GM21529 (cell line): Measurements from ENCODE around the gene TSSK2.

ENCODE experiments used
- ATAC-seq: cut with Tn5 transposase; IDR thresholded peaks from one replicate; pipeline ENCODE4 v1.9.1; 2021; ENCODE audit not compliant: unreplicated experiment

Gene TSSK2

DNA sequence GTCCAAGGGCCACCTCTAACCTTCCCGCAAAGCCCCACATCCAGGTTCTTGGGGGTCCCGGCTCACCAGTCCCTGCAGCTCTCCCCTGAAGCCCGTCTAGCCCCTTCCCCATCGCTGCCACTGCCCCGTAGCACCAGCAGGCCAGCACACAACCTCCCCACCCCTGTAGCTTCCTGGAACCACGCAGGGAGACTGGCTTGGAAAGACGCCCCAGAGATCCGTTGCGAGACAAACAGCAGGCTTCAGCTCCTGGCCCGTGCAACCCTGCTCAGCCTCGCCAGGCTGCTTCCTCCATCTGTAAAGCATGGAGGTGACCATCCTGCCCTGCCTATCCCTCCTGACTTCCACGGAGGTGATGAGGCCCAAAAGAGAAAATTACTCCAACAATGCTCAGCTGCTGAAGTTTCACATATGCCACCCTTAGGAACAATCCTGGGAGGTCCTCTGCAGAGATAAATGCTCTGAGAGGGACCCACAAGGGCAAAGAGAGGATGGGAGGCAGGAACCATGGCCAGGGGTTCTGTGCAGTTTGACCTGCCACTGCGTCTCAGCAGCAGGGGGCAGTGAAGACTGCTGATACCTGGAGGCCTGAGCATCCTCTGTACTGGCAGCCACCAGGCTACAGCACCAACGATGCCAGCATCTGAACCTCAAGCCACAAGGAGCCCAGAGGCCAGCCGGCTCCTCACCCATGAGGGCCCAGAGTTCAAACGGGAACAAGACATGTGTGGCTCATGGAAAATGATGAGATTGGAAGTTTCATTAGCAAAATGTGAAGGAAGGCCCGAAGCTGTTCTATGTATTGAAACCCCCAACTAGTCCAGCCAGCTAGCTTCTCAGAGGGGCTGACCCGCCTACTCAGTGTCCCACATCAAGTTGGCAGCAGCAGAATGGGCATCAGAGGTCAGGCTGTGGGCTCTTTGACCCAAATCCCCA is 25.0 kb upstream of the TSSK2 start:
- ATAC-seq: no peak

GRCh38 chr22:19106886-19107729 is 24.0 kb upstream of the TSSK2 start:
- no peak for ATAC-seq

DNA sequence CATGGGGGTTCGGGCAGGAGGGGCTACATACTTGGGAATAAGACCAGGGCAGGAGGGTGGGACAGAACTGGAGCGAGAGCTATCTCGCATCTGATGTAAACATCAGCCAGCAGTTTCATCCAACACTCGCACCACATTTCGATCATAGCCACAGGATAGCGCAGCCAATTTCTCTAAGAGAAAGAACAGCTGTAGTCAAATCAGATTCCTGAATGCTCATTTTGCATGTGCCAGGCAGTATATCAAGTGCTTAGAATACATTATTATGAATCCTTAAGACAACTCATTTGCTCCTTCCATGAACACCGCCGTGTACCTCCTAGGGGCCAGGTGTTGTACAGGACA is 23.4 kb upstream of the TSSK2 start:
- no peak for ATAC-seq

- no peak for ATAC-seq
These were observed 22.3 kb upstream of the TSSK2 start for GRCh38 chr22:19108807-19109197.

DNA sequence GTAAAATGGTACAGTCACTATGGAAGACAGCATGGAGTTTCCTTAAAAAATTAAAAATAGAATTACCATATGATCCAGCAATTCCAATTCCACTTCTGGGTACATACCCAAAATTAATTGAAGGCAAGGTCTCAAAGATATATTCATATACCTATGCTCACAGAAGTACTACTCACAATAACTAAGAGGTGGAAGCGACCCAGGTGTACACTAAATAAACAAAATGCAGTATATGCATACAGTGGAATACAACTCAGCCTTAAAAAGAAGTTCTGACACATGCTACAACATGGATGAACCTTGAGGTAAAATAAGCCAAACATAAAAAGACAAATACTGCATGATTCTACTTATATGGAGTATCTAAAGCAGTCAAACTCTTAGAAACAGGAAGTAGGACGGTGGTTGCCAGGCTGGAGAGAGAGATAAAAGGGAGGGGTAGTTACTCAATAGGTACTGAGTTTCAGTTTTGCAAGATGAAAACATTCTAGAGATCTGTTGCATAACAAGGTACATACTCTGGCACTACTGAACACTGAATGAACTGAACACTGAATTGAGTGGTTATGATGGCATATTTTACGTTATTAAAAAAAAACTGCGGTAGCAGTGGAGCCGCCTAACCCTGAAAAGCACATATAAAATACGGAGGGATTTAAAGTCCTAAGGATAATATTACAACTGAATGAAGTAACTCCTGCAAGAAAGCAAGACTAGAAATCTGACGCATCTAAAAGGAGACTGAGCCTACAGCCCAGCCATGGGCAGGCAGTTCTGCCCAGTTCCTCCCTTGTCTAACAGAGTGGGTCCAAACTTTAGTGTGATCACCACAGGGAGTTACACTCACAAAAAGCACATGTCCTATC is 21.7 kb upstream of the TSSK2 start:
- peak; percentile 88 for ATAC-seq

- ATAC-seq: no peak
These were observed 21.0 kb upstream of the TSSK2 start for GRCh38 chr22:19110064-19110458.

DNA sequence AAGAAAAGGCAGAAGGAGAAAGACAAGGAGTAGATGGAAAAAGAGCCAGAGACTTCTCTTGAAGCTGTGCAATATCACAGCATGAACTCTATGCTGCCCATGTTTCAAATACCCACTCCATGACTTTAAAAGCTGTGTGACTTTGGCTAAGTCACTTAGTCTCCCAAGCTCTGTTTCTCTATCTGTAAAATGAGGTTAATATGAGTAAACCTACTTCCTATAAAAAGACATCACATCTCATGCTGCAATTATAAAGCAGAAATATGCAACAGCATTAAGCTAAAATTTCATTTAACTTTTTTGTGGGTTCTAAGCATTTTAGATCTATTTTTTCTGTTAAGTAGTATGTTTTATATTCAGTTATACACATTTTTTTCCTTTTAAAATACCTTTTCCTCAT is 20.5 kb upstream of the TSSK2 start:
- ATAC-seq: no peak

DNA sequence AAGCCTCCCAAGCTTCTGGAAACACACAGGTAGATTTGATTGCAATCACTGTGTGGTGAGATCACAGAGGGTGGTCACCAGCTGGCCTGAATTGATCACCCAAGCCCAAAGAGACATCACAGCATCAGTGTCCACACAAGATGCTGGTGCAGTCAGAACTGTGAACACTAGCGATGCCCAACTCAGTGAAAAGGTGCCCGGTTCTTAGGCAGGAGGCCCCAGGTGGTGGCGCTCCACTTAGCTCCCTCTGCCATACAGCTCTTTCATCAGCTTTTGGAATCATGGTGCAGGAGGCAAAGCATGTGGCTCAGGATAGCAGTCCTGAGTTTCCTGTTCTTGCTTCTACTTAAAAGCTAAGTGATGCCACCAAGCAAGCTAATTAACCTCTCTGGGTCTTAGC is 20.0 kb upstream of the TSSK2 start:
- no peak for ATAC-seq

- no peak for ATAC-seq
These were observed 19.5 kb upstream of the TSSK2 start for GRCh38 chr22:19111584-19111983.

GRCh38 chr22:19113429-19113828 is 17.7 kb upstream of the TSSK2 start:
- no peak for ATAC-seq

DNA sequence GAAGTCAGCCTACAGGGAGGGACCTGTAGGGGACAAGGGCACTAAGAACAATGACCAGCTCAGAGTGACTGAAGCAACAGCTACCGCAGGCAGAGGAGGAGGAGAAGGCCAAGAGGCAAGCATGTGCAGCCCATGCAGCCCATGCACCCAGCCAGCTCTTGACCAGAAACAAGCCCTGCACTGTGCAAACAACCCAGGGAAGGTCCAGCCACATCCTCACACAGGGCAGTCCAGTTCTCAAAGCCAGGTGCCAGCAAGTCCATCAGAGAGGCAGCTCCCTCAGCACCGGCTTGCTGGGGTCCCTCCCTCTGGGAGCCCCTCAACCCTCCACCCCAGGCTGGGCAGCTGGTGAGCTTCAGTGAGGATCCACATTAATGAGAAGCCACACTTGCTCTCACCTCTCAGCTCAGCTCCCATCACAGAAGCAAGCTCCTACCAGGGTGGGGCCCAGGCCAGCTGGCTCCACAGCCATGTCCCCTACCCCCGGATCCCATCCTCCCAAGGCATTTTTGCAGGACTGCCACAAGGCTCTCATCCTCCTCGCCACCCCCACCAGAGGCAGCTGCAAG is 16.0 kb upstream of the TSSK2 start:
- ATAC-seq: no peak

- ATAC-seq: no peak
These were observed 15.5 kb upstream of the TSSK2 start for GRCh38 chr22:19115628-19116027.

GRCh38 chr22:19117111-19117512 is 14.0 kb upstream of the TSSK2 start:
- ATAC-seq: no peak

DNA sequence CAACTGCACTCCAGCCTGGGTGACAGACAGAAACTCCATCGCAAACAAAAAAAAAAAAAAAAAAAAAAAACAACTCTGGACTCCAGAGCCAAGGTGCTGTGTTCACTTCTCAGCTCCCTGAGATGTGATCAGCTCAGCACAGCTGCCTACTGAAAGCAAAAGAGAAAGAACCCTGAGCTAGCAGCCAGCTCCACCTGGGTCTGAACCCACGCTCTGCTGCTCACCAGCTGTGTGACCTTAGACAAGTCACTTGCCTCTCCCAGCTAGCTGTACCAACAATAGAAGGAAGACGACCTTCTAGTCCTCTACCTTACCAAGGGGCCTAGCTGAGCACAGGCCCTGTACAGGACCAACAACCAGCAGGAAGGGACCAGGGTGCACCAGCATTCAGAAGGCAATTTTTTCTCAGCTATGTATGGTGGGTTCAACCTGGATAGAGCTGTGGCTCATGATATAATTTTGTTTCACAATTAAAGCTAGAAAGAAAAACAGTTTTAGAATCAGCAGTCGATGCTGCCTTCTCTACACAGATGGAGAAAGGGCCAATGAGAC is 12.7 kb upstream of the TSSK2 start:
- peak; percentile 50 for ATAC-seq

GRCh38 chr22:19119949-19120348 is 11.2 kb upstream of the TSSK2 start:
- no peak for ATAC-seq

- ATAC-seq: no peak
These were observed 10.1 kb upstream of the TSSK2 start for GRCh38 chr22:19120829-19121630.

DNA sequence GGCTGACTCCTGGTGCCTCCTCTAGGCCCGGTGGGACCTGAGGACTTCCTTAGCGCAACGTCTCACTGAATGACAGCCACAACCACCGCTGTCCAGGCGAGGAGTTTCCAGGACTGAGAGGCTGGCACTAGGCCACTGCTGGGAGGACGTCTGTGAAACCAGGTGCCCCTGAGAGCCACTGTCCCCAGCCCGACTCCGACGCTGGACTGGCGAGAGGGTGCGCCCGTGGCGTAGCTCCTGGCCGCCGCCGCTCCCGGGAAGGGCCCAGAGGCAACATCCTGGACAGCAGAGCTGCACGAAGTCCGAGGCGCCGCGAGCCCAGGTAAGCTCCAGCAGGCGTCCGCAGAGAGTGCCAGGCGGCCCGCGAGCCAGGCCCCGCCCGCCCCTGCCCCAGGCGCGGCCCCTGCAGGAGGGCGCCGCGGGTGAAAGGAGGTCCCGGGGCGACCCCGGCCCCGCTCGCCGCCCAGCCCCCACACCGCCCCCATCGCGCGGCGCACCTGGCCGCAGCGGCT is 9.4 kb upstream of the TSSK2 start:
- ATAC-seq: peak; percentile 18

- ATAC-seq: peak; percentile 76
These were observed 8.9 kb upstream of the TSSK2 start, which contains the start of gene DGCR2 for GRCh38 chr22:19122143-19122751. Gene DGCR2, minus strand, starts transcription at chr22:19122412. Its CDS starts 206 bp downstream, at chr22:19122206.
